GM12892 (cell line): Measurements from ENCODE around the gene DNAJC2.

Source experiments
- POLR2A ChIP-seq: IDR thresholded peaks from 2 replicates; pipeline ENCODE4 v1.6.1; 2011; ENCODE audit warnings: low read depth, low read length, control low read depth
- POLR2AphosphoS5 ChIP-seq: IDR thresholded peaks from 2 replicates; pipeline ENCODE4 v1.6.1; 2011; ENCODE audit warnings: low read depth, low read length, control low read depth
- TAF1 ChIP-seq: IDR thresholded peaks from 2 replicates; pipeline ENCODE4 v1.6.1; 2011; ENCODE audit warnings: low read depth, mild to moderate bottlenecking, control low read depth, low read length, borderline replicate concordance

- TF ChIP-seq POLR2A (no peak), POLR2AphosphoS5 (no peak), TAF1 (no peak)
These were observed 29.7 kb downstream of the DNAJC2 start for GRCh38 chr7:103314852-103315251.
